ENCODE results near the gene VMP1.

DNA sequence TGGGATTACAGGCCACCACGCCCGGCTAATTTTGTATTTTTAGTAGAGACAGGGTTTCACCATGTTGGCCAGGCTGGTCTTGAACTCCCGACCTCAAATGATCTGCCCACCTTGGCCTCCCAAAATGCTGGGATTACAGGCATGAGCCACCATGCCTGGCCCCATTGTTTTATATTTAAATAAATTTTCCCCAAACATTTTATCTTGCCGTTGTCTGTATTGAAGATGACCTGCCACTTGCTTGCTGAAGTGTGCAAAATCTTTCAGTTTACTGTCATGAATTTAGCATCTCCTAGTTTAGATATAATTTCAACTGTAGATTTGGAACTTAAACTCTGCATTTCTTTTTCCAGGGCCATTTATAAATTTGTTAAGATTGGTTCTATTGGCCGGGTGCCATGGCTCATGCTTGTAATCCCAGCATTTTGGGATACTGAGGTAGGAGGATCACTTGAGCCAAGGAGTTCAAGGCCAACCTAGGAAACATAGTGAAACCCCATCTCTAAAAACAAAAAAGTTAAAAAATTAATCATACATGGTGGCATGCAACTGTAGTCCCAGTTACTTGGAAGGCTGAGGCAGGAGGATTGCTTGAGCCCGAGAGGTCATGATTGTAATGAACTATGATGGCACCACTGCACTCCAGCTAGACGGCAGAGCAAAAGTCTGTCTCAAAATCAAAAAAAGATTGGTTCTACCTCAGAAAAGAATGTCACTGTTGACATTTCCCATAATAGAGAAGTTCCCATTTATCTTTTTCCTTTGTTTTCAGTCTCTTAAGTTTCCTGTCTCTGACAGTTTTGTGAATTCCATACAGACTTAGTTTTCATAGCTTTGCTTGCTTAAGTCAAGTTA, 84.4 kb downstream of the VMP1 start:
- no peak for TF ChIP-seq CTCF (IDR thresholded peaks at IDR 0.05)
- no peak for TF ChIP-seq POLR2AphosphoS5 (IDR thresholded peaks at IDR 0.05)
- no peak for TF ChIP-seq POLR2A (IDR thresholded peaks at IDR 0.05)
